Embryonic facial prominence (tissue), 1 donor: ENCODE results near the gene MS4A8.
"Not testable (repeated sequence)": the region's sequence is repeated elsewhere in the genome, so short reads cannot be mapped to it uniquely, and the experiment has no call there.

ENCODE experiments used
- DNase-seq: peaks from one replicate; pipeline ENCODE4 v3.0.0-alpha.2; 2016; ENCODE audit errors: extremely low spot score

Gene MS4A8, protein sequence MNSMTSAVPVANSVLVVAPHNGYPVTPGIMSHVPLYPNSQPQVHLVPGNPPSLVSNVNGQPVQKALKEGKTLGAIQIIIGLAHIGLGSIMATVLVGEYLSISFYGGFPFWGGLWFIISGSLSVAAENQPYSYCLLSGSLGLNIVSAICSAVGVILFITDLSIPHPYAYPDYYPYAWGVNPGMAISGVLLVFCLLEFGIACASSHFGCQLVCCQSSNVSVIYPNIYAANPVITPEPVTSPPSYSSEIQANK

DNA sequence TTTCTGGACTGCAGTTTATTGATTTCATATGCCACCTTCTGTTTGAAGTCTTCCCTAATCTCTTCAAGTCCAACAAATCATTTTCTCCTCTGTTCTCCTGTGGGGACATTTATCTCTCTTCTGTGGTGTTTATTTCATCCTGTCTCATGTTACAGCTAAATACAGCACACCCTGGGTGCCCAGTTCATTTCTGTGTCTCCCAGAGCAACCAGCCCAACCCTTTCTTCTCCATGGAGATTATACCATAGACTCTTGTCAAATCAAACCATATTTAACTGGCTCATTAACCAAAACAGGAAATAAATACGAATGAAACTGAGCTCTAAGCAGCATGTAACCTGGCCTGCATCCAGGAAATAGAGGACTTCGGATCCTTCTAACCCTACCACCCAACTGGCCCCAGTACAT, at the start of gene MS4A8:
MS4A8 (plus strand) TSS at position 329 of the 408 bp plus-strand sequence. CDS start 1,249 bp downstream, outside the sequence.
- no peak for DNase-seq

DNA sequence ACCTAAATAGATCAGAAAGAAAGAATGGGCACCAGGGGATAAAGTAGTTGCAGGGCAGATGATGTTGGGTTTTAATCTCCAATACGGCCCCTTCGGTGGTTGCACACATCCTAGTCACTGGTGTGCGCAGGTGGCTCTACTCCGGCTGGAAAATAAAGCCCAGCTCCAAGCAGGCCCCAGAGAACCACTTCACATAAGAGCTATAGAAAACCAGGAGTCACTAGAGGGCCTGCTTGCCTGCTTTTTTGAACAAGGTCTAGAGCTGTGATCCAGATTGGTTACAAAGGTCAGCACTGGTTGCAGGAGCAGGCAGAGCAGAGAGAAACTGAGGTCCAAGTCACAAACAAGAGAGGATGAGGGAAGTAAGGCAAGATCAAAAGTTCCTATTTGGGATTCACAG, 41.5 kb upstream of the MS4A8 start:
- no peak for DNase-seq

DNA sequence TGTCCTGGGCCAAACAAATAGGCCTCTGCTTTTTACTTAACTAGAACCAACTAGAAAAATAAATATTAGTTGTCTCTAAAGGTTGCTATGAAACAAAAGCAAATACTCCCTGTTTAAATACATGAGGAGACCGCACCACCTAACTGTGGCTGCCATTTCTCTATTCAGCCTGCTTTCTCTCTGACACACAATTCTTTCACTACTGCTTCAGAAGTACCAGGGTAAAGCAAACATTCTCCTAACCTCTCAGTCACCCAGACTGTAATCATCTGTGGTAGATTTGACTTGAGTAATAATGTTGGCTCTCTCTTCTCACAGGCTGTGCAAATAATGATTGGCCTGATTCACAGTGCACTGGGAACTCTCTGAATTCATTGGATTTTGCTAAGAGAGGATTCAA, 41.0 kb upstream of the MS4A8 start:
- no peak for DNase-seq

DNA sequence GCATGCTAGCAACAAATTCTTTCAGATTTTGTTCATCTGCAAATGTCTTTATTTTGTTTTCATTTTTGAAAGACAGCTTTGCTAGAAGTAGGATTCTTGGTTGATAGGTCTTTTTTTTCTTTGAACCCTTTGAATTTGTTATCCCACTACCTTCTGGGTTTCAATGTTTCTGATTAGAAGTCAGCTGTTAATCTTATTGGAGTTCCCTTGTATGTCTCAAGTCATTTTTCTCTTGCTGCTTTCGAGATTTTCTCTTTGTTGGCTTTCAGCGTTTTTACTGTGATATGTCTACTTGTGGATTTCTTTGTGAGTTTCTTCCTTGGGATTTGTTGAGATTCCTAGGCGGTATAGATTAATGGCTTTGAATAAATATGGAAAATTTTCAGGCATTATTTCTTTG, 27.2 kb upstream of the MS4A8 start:
- no peak for DNase-seq

DNA sequence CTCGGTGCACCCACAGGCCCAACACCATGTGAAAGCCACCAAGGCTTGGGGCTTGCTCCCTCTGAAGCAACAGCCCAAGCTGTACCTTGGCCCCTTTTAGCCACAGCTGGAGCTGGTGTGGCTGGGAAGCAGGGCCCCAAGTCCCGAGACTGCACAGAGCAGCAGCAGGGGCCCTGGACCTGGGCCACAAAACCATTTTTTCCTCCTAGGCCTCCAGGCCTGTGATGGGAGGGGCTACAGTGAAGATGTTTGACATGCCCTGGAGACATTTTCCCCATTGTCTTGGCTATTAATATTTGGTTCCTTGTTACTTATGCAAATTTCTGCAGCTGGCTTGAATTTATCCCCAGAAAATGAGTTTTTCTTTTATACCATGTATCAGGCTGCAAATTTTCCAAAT, 21.2 kb upstream of the MS4A8 start:
- not testable (repeated sequence) for DNase-seq

DNA sequence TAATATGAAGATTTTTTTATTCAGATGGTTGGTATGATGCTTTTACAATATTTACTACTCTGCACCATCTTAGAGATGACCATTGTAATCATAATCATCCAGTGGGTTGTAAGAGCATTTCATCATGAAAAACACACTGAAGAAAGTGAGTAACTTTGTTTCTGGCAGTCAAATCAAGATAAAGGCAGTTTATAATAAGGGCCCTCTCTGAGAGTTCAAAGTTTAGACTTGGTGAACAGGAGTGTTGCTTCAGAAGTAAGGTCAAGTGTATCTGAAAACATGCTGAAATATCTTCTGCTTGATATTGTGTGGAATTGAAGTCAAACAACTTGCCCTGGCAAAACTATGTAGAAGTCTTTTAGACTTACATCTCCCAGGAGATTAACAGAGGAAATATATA, 19.5 kb upstream of the MS4A8 start:
- no peak for DNase-seq

DNA sequence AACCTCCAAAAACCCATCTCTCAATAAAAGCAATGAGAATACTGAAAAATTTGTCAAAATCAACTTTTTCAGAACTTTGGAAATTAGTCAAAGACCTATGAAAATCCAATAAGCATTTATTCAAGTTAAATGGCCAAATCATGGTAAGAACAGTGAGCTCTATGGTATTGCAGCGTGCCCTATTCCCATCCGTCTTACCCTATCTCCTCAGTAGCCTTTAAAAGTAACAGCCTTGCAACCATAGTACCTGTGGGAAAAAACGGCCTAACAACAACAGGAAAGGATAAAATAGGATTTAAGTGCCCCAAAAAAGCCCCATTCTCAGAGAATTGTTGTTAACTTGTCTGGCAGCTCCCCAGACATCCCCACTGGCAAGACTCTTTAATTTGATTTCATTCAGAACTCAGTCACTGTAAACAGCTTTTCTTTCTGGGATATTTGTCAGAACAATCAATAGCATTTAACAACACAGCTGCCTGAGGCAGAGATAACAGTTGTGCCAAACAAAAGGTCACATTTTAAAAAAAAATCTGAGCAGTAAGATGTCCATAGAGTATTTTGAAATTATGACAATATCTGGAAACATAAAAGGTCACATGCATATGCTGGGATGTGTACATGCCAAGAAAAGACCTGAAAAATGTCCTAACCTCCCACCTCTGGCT, 18.8 kb upstream of the MS4A8 start:
- DNase-seq = no peak

DNA sequence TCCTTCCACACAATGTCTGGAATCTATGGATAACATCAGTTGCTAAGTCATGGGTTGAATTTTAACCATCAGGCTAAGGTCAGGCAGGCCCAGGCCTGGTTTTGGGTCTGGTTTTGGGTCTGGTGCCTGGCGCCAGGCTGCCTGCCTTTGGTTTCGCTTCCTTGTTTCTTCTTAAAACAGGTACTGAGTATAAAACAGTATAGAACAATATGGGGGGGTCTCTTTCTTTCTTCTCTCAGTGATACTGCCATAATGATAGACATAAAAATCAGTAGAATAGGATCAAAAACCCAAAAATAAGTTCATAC, 14.9 kb upstream of the MS4A8 start:
- not testable (repeated sequence) for DNase-seq

DNA sequence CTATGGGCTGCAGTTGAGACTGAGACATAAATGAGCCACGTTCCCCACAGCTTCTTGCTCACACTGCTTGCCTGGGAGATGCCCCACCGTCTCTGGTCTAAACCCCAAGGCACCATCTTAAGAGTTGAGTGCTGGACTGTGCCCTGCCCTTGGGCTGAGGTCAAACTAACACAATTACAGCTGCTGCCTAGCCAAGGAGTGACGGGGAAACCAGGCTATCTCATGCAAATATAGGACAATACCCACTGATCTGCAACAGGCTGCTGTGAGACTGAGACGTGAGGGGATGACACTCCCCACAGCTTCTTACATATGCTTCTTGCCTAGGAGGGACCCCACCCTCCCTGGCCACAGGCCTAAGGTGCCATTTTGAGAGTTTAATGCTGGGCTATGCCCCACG, 7.8 kb upstream of the MS4A8 start:
- no peak for DNase-seq

DNA sequence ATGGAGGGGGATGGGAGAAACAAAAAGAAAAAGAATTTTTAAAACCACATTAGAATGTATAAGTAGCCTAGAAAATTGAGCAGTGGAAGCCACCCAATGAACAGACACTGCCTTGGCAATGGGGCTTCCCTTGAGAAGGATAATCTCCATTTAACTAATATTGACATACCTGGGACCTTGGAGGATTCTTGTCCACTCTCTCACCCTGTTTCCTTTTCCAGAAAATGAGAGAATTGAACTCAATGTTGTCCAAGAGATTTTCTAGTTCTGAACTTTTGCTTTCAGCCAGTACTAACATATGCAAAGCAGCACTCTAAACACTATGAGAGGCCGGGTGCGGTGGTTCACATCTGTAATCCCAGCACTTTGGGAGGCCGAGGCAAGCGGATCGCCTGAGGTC, 524 bp downstream of the MS4A8 start:
- DNase-seq = no peak

DNA sequence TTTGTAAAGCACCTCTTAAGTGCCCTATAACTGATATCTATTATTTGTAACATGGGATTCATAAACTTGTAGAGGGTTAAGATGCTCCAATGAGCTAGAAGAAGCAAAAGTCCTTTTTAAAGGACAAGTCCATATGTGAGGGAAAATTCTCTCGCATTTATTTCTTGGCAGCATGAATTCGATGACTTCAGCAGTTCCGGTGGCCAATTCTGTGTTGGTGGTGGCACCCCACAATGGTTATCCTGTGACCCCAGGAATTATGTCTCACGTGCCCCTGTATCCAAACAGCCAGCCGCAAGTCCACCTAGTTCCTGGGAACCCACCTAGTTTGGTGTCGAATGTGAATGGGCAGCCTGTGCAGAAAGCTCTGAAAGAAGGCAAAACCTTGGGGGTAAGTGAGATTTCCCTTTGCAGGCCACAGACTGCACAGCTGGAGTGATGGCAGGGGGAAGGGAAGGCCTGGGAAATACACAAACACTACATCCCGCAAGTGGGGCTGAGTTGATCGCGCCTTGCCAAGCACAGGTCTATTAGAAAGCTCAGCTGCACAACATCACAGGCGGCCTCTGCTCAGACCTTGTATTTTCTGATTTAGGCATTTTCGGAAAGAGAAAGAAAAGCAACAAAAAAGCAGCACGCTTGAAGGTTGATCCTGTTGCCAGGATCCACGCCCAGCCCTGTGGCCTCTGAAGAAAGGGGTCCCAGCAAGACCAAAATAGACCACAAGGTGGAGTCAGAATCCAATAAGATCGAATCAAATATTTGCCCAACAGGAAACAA, 1.5 kb downstream of the MS4A8 start:
- DNase-seq = no peak

DNA sequence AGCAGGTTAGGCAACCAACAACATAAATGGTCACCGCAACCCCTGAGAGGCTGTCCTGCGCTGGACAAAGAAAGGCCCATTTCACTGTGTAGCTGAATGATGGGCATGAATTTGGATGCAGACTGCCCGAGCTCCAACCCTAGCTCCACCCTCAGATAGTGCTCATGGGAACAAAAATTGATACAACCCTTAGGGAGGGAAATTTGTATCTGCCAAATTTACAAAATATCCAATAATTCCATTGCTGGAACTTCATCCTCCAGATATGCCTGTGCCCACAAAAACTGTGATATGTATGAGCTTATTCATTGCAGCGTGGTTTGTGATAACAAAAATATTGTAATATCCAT, 2.0 kb downstream of the MS4A8 start:
- no peak for DNase-seq

DNA sequence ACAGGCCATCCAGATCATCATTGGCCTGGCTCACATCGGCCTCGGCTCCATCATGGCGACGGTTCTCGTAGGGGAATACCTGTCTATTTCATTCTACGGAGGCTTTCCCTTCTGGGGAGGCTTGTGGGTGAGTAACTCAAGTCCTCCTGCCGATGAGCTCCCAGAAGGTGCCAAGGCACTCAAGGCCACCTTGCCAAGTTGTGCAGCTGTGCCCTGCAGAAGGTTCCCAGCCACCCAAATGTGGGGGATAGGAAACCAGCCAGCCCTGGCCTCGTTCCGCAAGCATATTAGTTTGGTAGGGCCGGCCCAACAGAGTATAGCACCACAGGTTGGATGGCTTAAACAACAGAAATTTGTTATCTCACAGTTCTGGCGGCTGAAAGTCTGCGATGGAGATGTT, 4.0 kb downstream of the MS4A8 start:
- DNase-seq = no peak

DNA sequence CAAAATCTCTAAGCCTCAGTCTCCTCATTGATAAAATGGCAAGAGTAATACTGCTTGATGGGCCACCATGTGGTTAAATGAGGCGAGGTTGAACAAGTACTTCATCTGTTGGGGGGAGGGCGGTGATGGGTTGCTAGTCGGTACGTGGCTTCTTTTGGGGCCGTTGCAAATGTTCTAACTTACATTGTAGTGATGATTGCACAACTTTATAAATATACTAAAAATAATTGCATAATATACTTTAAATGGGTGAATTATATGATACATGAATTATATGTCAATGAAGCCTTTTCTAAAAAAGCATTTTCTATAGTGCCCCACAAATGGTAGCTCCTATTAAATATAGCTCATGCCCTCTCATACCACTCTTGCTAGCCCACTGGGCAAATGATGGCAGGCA, 6.5 kb downstream of the MS4A8 start:
- no peak for DNase-seq

DNA sequence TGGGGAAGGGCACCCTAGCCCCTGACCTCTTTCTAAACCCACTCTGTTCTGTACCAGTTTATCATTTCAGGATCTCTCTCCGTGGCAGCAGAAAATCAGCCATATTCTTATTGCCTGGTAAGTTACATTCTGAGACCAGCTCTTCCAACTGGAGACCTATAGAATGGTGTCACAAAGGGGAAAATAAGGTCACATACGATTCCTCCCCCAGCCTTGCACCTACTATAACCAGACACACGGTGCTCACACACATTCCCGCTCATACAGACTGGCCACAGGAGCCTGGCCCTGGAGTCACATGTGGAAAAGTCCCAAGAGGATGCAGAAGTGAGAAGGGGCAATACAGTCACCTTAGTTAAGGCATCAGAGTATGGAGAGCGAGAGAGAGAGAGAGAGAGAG, 7.5 kb downstream of the MS4A8 start:
- DNase-seq = no peak

DNA sequence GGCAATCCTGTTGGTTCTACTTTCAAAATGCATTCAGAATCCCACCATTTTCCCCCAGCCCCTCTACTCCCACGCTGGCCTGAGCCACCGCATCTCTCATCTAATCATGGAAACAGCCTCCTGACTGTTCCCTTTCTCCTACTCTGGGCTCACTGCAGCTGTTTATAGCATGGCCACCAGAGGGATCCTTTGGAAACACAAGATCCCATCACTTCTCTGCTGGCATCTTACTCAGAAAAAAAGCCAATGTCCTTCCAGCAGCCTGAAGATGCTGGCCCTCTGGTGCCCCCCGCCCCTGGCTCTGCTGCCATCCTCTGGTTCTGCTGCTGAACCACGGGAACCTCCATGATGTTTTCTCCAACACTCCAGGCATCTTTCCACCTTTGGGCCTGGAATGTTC, 11.1 kb downstream of the MS4A8 start:
- no peak for DNase-seq

DNA sequence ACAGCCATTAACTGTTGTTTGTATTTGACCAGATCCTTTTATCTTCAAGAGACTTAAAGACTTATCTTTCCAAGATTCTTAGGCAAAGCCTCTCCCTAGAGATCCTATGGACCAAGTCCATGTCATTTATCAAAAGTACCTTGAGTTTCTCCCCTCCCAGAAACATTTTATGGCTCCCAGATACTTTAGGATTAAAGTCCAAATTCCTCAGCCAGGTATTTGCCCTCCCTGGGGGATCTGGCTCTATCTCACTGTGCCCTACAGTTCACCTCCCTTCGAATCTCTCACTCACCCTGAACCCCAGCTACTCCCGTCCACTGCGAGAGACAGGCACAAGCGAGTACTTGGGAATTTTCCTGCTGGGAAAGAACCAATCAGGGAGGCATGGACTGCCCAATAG, 11.9 kb downstream of the MS4A8 start:
- no peak for DNase-seq

DNA sequence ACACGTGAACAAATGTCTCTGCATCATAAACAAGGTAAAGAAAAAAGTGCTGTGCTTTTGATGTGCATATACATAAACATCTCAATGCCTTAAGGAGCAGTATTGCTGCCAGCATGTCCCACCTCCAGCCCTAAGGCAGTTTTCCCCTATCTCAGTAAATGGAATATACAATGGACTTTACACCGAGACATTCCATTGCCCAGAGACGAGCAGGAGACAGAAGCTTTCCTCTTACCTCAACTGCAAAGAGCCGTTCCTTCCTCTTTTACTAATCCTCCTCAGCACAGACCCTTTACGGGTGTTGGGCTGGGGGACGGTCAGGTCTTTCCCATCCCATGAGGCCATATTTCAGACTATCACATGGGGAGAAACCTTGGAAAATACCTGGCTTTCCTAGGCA, 14.0 kb downstream of the MS4A8 start:
- not testable (repeated sequence) for DNase-seq

DNA sequence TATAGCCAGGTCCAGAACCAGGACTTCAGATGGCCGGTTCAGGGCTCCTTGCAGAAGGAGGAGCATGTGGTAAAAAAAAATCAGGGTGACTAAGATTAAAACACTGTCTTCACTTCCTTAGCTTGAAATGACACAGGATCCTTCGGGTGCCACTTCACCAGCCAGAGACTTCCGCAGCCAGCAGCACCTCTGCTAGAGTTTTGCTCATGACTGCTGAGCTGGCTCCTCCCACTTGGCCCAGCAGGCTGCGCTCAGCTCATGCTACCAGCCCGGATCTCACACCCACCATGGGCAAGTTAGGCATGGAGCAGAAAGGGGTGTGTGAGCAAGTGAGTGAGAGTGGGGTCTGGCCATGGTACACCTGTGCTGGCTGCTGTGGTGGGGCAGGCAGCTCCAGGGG, 18.5 kb downstream of the MS4A8 start:
- no peak for DNase-seq

DNA sequence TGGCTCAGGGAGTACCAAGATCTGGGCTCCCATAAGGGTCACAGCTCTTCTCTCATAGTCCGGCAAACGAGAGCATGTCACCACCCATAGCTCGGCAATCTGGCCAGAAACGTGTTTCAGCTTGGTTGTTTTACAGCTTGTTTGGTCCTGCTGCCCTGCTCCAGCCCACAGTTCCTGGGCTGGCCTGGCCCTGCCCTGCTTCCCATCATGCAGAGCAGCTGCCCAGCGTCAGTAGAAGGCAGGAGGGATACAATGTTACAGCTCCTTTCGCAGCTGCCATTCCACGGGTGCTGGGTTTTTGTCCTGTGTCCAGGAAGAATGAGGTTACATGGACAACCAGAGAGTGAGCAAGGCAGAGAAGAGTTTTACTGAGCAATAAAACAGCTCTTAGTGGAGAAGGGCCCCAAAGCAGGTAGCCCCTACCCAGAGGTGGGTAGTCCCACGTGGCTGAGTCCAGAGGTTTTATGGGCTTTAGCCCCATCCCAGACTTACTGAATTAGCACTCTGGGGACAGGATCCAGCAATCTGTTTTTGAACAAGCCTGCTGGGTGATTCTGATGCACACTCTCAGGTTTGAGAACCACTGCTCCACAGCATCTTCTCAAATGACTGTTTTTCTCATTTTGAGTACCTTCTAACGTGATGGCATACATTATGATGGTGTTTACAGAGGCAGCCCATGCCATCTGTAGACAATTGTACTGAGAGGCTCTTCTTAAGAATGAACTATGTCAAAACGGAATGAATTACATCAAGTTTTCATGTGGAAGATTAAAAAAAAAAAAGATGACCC, 19.3 kb downstream of the MS4A8 start:
- no peak for DNase-seq

DNA sequence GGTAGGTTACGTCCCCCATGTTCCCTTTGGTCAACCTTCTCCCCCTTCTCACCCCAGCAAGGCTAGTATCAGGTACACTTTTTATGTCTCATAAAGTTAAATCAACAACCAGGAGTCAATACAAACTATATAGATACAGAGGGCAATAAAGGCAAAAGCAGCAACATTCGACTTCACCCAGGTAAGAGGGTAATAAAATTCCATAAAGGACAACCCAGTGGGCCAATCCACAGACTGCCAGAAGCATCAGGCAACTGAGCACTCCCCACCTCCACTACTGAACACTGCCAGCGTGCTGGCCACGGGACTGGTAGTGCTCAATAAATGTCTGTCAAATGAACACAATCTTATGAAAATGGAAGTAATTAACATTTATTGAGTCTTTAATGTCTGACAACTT, 20.0 kb downstream of the MS4A8 start:
- DNase-seq = no peak

DNA sequence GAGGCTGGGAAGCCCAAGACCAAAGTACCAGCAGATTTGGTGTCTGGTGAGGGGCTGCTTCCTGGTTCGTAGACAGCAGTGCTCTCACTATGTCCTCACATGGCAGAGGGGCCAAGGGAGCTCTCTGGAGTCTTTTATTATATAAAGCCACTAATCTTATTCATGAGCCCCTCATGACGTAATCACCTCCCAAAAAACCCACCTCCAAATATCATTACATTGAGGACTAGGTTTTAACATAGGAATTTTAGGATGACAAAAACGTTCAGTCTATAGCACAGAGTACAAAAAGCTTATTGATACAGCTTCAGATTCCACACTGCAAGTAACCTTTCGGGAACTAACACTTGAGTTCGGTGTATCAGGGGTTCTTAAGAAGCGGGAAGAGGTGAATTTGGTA, 21.0 kb downstream of the MS4A8 start:
- no peak for DNase-seq

DNA sequence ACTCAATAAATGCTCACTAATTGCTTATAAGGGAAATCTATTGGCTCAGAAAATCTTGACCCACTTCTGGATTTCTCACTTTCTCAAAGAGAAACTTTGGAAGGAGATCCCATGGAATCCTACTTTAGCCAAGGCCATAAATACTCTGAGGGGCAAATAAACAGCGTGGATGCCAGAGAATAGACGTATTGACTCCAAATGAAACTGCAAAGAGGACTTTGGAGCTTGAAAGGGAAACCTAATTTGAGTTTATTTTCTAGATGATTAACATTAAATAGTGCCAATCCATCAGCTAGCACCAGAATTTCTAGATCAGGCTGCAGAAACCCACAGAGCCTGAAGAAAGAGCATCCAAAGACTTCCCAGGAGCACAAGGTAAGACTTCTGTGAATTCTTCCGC, 25.0 kb downstream of the MS4A8 start, which contains the start of gene MS4A18:
MS4A18 (plus strand) TSS at position 301 of the 400 bp plus-strand sequence.
- DNase-seq = no peak
